Measurements from ENCODE around the gene PDXP. TPM values are rescaled to one million over a fixed set of nuclear protein-coding genes. Genes with fewer than 3 reads are reported as not detected.

Gene PDXP
- total RNA-seq, 1 experiment from 2014 or later = 10.9 TPM

- BruUV-seq (replicated peaks) = no TSS peak
- ChIA-PET CTCF (interaction anchor here (1.0 kb wide), 1 partner anchor 28 kb away, joined by 3 read pairs; no protein-coding TSS in a partner anchor), POLR2A (ENCODE audit: unreplicated experiment) (interaction anchor here (0.5 kb wide), 1 partner anchor 142 kb away, joined by 3 read pairs; a partner anchor contains a TSS)
- H3K4me3 ChIP-seq = no peak overlapping the region
- no peak for DNase-seq
- intact Hi-C loops (cut with micrococcal nuclease; ENCODE audit: unreplicated experiment) = no loop called here
- H3K79me2 ChIP-seq (ENCODE audit: low read depth) = peaks cover 35% of the 10 kb centered on the region
- peaks cover 14% of the 10 kb centered on the region for H4K20me1 ChIP-seq (ENCODE audit: insufficient read depth)
- no peaks in the 10 kb centered on the region for H3K27me3 ChIP-seq (ENCODE audit: insufficient read depth, low read depth)
- H3K4me2 ChIP-seq = no peak overlapping the region
- no peak overlapping the region for H2AFZ ChIP-seq
- peaks cover 16% of the 10 kb centered on the region for H3F3A ChIP-seq (ENCODE audit: insufficient read depth, low read depth)
- H3K9me3 ChIP-seq (ENCODE audit: insufficient read depth, low read depth) = no peaks in the 10 kb centered on the region
- no peaks in the 10 kb centered on the region for H3K36me3 ChIP-seq (ENCODE audit: low read depth)
- H3K4me1 ChIP-seq (replicated peaks; ENCODE audit: insufficient read depth) = peaks cover 26% of the 10 kb centered on the region
- no peak overlapping the region for H3K27ac ChIP-seq
- no peaks in the 10 kb centered on the region for H3K9me2 ChIP-seq (ENCODE audit: insufficient read depth)
- TF ChIP-seq EZH2 (IDR thresholded peaks at IDR 0.05; ENCODE audit: low read depth) = no peak
Measured at GRCh38 chr22:37663521-37664140, 5.1 kb downstream of the PDXP start.

- Histone ChIP-seq H3F3A (ENCODE audit: insufficient read depth, low read depth) (peaks cover 20% of the 10 kb centered on the region), H3K9me3 (ENCODE audit: insufficient read depth, low read depth) (no peaks in the 10 kb centered on the region), H3K27me3 (ENCODE audit: insufficient read depth, low read depth) (no peaks in the 10 kb centered on the region), H3K36me3 (ENCODE audit: low read depth) (no peaks in the 10 kb centered on the region), H2AFZ (no peak overlapping the region), H3K4me1 (replicated peaks; ENCODE audit: insufficient read depth) (peaks cover 24% of the 10 kb centered on the region), H3K27ac (no peak overlapping the region), H3K4me3 (no peak overlapping the region), H4K20me1 (ENCODE audit: insufficient read depth) (peaks cover 12% of the 10 kb centered on the region), H3K4me2 (no peak overlapping the region), H3K79me2 (ENCODE audit: low read depth) (peaks cover 31% of the 10 kb centered on the region), H3K9me2 (ENCODE audit: insufficient read depth) (no peaks in the 10 kb centered on the region)
- intact Hi-C loops (cut with micrococcal nuclease; ENCODE audit: unreplicated experiment) = no loop called here
- no TSS peak for BruUV-seq (replicated peaks)
- DNase-seq = peak in 1 of 2 experiments; percentile 32
- ChIA-PET POLR2A (ENCODE audit: unreplicated experiment) (interaction anchor here (0.5 kb wide), 1 partner anchor 141 kb away, joined by 3 read pairs; a partner anchor contains a TSS), CTCF (interaction anchor here (0.6 kb wide), 1 partner anchor 67 kb away, joined by 3 read pairs; no protein-coding TSS in a partner anchor)
- TF ChIP-seq EZH2 (IDR thresholded peaks at IDR 0.05; ENCODE audit: low read depth) (no peak), CTCF (conservative IDR thresholded peaks at IDR 0.05) (no peak)
Measured at GRCh38 chr22:37664249-37665101, 6.0 kb downstream of the PDXP start.

GRCh38 chr22:37665487-37665886, 7.0 kb downstream of the PDXP start:
- H3K36me3 ChIP-seq (ENCODE audit: low read depth) = no peaks in the 10 kb centered on the region
- H3K4me2 ChIP-seq = no peak overlapping the region
- H3K9me3 ChIP-seq (ENCODE audit: insufficient read depth, low read depth) = no peaks in the 10 kb centered on the region
- ChIA-PET POLR2A (ENCODE audit: unreplicated experiment) (interaction anchor here (0.6 kb wide), 2 partner anchors 10 to 65 kb away, joined by 3 to 10 read pairs; partner anchors contain the start of gene LGALS1), CTCF (no interaction called here)
- TF ChIP-seq CTCF (conservative IDR thresholded peaks at IDR 0.05) = no peak
- H3K79me2 ChIP-seq (ENCODE audit: low read depth) = peaks cover 20% of the 10 kb centered on the region
- H3K27ac ChIP-seq = no peak overlapping the region
- DNase-seq = no peak
- no TSS peak for BruUV-seq (replicated peaks)
- H3K4me1 ChIP-seq (replicated peaks; ENCODE audit: insufficient read depth) = peaks cover 14% of the 10 kb centered on the region
- H3F3A ChIP-seq (ENCODE audit: insufficient read depth, low read depth) = peaks cover 20% of the 10 kb centered on the region
- H4K20me1 ChIP-seq (ENCODE audit: insufficient read depth) = peaks cover 2% of the 10 kb centered on the region
- intact Hi-C loops (cut with micrococcal nuclease; ENCODE audit: unreplicated experiment) = no loop called here
- no peaks in the 10 kb centered on the region for H3K9me2 ChIP-seq (ENCODE audit: insufficient read depth)
- no peaks in the 10 kb centered on the region for H3K27me3 ChIP-seq (ENCODE audit: insufficient read depth, low read depth)
- H2AFZ ChIP-seq = no peak overlapping the region
- no peak overlapping the region for H3K4me3 ChIP-seq

Data from PC-9 (cell line).